Esophagus muscularis mucosa (tissue), 4 donors: ENCODE results near the gene UPK3BL2. TPM values are rescaled to one million over a fixed set of nuclear protein-coding genes. Genes with fewer than 3 reads are reported as not detected.

Source experiments
- total RNA-seq, 4 donors: library from RNA; depleted of rRNA; stranded (reverse); fragments of >200 nt; gene quantifications; one replicate each; pipeline versions ENCODE4 v1.1.0 to v1.2.1, GENCODE V29; 2016

The UPK3BL2 gene
- total RNA-seq, 4 donors from 2014 or later, result 1.2 to 7.1 (median 2.0) TPM

Other genes starting within 250 kb of the UPK3BL2 start
- gene SPDYE6, start 187.3 kb downstream of the UPK3BL2 start, total RNA-seq, result not detected
- gene PRKRIP1, start 147.3 kb downstream of the UPK3BL2 start, total RNA-seq, result 10 to 100 TPM; 14.7 to 21.6 (median 19.2) TPM
- 10 to 100 TPM in 3 of 4 donors, 1 to 10 TPM in 1; 6.2 to 16.0 (median 12.3) TPM for gene ORAI2, start 110.1 kb downstream of the UPK3BL2 start, total RNA-seq
- 10 to 100 TPM in 3 of 4 donors, 1 to 10 TPM in 1; 8.3 to 19.4 (median 16.0) TPM for gene ALKBH4, start 78.8 kb downstream of the UPK3BL2 start, total RNA-seq
- 10 to 100 TPM in 3 of 4 donors, 1 to 10 TPM in 1; 10.0 to 32.7 (median 17.0) TPM for gene LRWD1, start 78.7 kb downstream of the UPK3BL2 start, total RNA-seq
- gene POLR2J, start 64.8 kb downstream of the UPK3BL2 start, total RNA-seq, result 10 to 100 TPM; 20.7 to 31.1 (median 25.8) TPM
- gene RASA4B, start 25.9 kb downstream of the UPK3BL2 start, total RNA-seq, result 10 to 100 TPM in 3 of 4 donors, 1 to 10 TPM in 1; 4.2 to 39.2 (median 18.5) TPM
- gene SPDYE2, start 7.5 kb upstream of the UPK3BL2 start, total RNA-seq, result not detected
- gene POLR2J3, start 28.9 kb upstream of the UPK3BL2 start, total RNA-seq, result 10 to 100 TPM in 2 of 4 donors, 1 to 10 TPM in 2; 6.3 to 15.6 (median 11.0) TPM
- 10 to 100 TPM; 32.0 to 73.9 (median 39.7) TPM for gene RASA4, start 73.1 kb upstream of the UPK3BL2 start, total RNA-seq
- gene UPK3BL1, start 99.1 kb upstream of the UPK3BL2 start, total RNA-seq, result 10 to 100 TPM; 15.9 to 36.4 (median 18.6) TPM
- not detected for gene SPDYE2B, start 106.6 kb upstream of the UPK3BL2 start, total RNA-seq
- 1 to 10 TPM in 3 of 4 donors, under 1 TPM in 1; 0.45 to 3.7 (median 1.9) TPM for gene POLR2J2, start 128.0 kb upstream of the UPK3BL2 start, total RNA-seq
- gene FAM185A, start 205.3 kb upstream of the UPK3BL2 start, total RNA-seq, result 10 to 100 TPM in 3 of 4 donors, 1 to 10 TPM in 1; 8.3 to 19.5 (median 11.9) TPM